ENCODE measurements around the gene NRSN2.
A peak's percentile ranks its signal among the peaks of the same experiment; 100 is the strongest.
"Not testable (repeated sequence)": the region's sequence is repeated elsewhere in the genome, so short reads cannot be mapped to it uniquely, and the experiment has no call there.

Gene NRSN2

DNA sequence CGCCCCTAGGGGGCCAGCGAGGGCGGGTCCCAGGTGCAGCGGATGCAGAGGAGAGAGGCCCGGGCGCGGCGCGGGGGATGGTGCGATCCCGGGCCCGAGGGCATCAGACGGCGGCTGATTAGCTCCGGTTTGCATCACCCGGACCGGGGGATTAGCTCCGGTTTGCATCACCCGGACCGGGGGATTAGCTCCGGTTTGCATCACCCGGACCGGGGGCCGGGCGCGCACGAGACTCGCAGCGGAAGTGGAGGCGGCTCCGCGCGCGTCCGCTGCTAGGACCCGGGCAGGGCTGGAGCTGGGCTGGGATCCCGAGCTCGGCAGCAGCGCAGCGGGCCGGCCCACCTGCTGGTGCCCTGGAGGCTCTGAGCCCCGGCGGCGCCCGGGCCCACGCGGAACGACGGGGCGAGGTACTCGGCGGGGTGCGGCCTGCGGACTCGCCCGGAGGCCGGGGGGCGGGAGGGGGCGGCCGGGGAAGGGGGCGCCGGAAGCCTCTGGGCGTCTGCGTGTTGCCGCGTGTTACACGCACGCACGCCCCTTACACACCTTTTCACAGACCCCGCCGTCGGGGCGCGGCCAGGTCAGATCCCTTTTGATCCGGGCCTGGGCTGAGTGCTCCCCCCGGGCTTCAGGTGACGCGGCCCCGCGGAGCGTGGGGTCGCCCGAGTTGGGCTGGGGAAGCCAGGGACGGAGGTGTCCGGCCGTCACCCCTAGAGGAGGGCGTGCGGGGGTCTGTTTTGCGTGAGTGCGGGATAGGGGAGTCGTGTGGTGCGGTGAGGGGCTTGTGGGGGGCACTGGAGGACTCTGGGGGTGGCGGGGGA, 34.1 kb downstream of the NRSN2 start:
- peak overlapping the region; percentile 63 for H3K4me3 ChIP-seq (ENCODE audit: extremely low read depth, insufficient read depth, low read length, poor library complexity, severe bottlenecking)
- H3K4me1 ChIP-seq (ENCODE audit: control insufficient read depth, insufficient read depth, low read length, poor library complexity, severe bottlenecking), result peaks cover 3% of the 10 kb centered on the region
- no peaks in the 10 kb centered on the region for H3K9me3 ChIP-seq (ENCODE audit: control insufficient read depth, low read length)
- WGBS, 2 experiments (ENCODE audit: insufficient coverage in 2 of 2), result 1% methylated on average over 51 to 68 of the region's 93 CpGs
- peak overlapping the region; percentile 29 for H3K27ac ChIP-seq (ENCODE audit: low read depth, low read length, severe bottlenecking)
- peaks cover 3% of the 10 kb centered on the region for H3K36me3 ChIP-seq (ENCODE audit: control insufficient read depth, insufficient read depth, low read length)

DNA sequence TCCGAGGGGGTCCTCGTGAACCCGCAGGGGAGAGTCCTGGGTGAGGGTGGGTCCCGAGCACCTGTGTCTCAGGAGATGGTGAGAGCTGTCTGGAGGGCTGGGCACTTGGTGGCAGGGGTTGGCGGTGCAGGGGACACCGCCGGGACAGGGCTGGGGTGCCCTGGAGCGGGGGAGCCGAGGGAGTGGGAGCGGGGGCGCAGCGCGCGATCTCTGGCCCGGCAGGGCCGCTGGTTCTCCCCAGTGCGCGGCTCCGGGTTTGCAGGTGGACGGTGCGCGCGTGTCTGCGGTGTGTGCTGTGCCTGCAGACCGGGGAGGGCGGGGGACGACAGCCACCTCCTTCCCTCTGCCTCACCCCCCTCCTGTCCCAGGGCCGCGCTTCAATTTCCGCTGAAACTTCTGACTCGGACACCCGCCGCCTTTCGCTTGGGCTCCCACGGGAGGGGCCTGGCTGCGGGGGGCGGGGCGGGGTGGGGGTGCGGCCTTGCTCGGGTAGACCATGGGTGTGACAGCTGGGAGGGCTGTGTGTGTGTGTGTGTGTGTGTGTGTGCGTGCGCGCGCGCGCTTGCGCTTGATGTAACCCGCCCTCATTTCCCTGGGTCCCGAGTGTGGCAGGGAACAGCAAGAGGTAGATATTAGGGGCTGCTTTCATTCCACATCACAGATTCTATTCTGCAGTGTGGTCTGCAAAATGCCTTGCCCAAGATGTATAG, 34.8 kb downstream of the NRSN2 start:
- Histone ChIP-seq H3K9me3 (ENCODE audit: control insufficient read depth, low read length) (no peaks in the 10 kb centered on the region), H3K27ac (ENCODE audit: low read depth, low read length, severe bottlenecking) (no peak overlapping the region), H3K4me1 (ENCODE audit: control insufficient read depth, insufficient read depth, low read length, poor library complexity, severe bottlenecking) (peaks cover 3% of the 10 kb centered on the region), H3K36me3 (ENCODE audit: control insufficient read depth, insufficient read depth, low read length) (peaks cover 3% of the 10 kb centered on the region), H3K4me3 (ENCODE audit: extremely low read depth, insufficient read depth, low read length, poor library complexity, severe bottlenecking) (peak overlapping the region; percentile 63)
- WGBS, 2 experiments (ENCODE audit: insufficient coverage in 2 of 2), result 5 to 13% methylated on average over 15 to 27 of the region's 49 CpGs

DNA sequence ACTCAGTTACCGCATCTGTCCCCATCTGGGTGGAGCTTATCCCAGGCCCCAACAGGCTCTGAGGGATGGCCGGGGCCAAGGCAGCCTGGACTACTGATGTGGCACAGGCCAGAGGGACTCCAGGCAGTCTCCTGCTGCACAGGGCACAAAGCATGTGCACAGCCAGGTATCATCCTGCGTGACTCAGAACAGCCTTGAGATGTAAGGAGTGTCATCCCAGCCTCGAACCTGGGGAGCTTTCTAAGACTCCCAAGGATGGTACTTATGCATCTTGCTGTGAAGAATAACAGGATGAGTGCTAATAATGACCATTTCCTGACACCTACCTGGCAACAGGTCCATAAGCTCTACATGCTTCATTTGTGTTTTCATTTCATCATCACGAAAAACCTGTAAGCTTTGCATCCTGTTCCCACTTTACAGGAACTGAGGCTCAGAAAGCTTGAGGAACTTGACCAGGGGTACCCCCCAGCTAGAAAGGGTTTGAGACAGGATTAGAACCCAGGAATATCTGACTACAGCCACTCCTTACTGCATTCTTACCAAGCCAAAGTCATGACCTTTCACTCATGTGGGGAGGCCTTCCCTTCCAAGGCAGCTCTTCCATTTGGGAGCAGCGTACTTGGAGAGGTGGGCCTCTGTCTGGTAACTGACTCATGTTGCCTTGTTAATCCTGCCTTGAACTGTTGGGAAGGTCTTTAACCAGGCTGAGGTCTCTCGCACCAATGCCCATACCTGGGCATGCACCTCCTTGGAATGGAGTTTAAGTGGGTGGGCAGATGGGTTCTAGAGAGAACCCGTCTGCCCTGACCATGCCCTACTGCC, 35.6 kb downstream of the NRSN2 start:
- no peak overlapping the region for H3K27ac ChIP-seq (ENCODE audit: low read depth, low read length, severe bottlenecking)
- WGBS, 2 experiments (ENCODE audit: insufficient coverage in 2 of 2), result 79 to 85% methylated on average over 6 to 7 of the region's 8 CpGs
- peaks cover 4% of the 10 kb centered on the region for H3K36me3 ChIP-seq (ENCODE audit: control insufficient read depth, insufficient read depth, low read length)
- no peaks in the 10 kb centered on the region for H3K9me3 ChIP-seq (ENCODE audit: control insufficient read depth, low read length)
- H3K4me1 ChIP-seq (ENCODE audit: control insufficient read depth, insufficient read depth, low read length, poor library complexity, severe bottlenecking), result peaks cover 3% of the 10 kb centered on the region
- H3K4me3 ChIP-seq (ENCODE audit: extremely low read depth, insufficient read depth, low read length, poor library complexity, severe bottlenecking), result peak overlapping the region; percentile 63

DNA sequence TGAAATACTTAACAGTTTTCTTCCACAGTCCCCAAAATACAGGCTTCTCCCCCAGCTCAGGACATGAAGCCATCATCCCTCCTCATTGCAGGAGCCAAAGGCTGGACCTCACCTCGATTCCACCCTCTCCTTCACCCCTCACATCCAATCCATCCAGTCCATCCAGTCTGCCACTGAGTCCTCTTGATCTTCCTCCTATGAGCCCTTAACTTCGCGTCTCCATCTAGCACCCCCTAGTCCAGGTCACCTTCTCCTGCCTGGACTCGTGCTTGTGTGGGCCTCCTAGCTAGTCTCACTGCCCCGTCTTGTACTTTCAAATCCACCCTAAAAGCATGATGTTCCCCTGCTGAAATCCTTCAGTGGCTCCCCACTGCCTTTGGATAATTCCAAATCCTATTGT, 37.0 kb downstream of the NRSN2 start:
- Histone ChIP-seq H3K4me3 (ENCODE audit: extremely low read depth, insufficient read depth, low read length, poor library complexity, severe bottlenecking) (no peak overlapping the region), H3K36me3 (ENCODE audit: control insufficient read depth, insufficient read depth, low read length) (peaks cover 17% of the 10 kb centered on the region), H3K27ac (ENCODE audit: low read depth, low read length, severe bottlenecking) (no peak overlapping the region), H3K9me3 (ENCODE audit: control insufficient read depth, low read length) (no peaks in the 10 kb centered on the region), H3K4me1 (ENCODE audit: control insufficient read depth, insufficient read depth, low read length, poor library complexity, severe bottlenecking) (peaks cover 3% of the 10 kb centered on the region)
- 97 to 100% methylated on average over 3 to 4 of the region's 5 CpGs for WGBS, 2 experiments (ENCODE audit: insufficient coverage in 2 of 2)

DNA sequence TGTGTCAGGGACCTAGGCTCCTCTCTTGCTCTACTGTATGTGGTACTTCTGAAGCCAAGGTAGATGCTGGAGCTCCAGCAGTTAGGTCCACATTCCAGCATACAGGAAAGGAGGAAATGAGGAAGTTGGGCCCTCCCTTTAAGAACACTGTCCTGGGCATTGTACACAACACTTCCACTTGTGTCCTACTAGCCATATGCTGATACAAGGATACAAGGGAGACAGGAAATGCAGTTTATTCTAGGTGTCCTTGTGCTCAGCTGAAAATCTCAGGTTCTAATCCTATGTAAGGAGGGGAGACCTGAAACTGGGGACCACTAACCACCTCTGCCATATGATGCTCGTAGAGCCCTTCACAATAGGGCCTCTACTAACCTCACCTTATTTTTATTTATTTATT, 37.8 kb downstream of the NRSN2 start:
- WGBS, 2 experiments (ENCODE audit: insufficient coverage in 2 of 2), result no CpG with 5 or more reads among the region's 1 CpG
- Histone ChIP-seq H3K36me3 (ENCODE audit: control insufficient read depth, insufficient read depth, low read length) (peaks cover 26% of the 10 kb centered on the region), H3K9me3 (ENCODE audit: control insufficient read depth, low read length) (no peaks in the 10 kb centered on the region)

DNA sequence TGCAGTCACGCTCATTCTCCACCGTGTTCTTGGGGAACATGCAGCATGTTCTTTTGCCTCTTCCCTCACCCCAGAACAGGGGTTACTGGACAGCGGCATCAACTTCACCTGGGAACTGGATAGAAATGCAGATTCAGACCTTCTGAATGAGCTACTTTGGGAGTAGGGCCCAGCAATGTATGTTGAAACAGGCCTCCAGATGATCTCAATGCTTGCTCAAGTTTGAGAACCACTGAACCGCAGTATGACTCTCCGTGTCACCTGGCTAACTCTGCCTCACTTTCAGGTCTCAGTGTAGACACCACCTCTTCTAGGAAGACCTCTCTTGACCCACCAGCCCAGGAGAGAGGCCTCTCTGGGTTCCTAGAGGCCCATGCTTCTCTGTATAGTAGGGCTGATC, 38.5 kb downstream of the NRSN2 start:
- WGBS, 2 experiments (ENCODE audit: insufficient coverage in 2 of 2), result 95 to 96% methylated on average over 3 to 4 of the region's 5 CpGs
- Histone ChIP-seq H3K36me3 (ENCODE audit: control insufficient read depth, insufficient read depth, low read length) (peaks cover 32% of the 10 kb centered on the region), H3K9me3 (ENCODE audit: control insufficient read depth, low read length) (no peaks in the 10 kb centered on the region), H3K4me3 (ENCODE audit: extremely low read depth, insufficient read depth, low read length, poor library complexity, severe bottlenecking) (no peak overlapping the region), H3K4me1 (ENCODE audit: control insufficient read depth, insufficient read depth, low read length, poor library complexity, severe bottlenecking) (peaks cover 3% of the 10 kb centered on the region), H3K27ac (ENCODE audit: low read depth, low read length, severe bottlenecking) (no peak overlapping the region)

More for the DNA sequence above, 37.8 kb downstream of the NRSN2 start:
- peaks cover 3% of the 10 kb centered on the region for H3K4me1 ChIP-seq (ENCODE audit: control insufficient read depth, insufficient read depth, low read length, poor library complexity, severe bottlenecking)
- no peak overlapping the region for H3K27ac ChIP-seq (ENCODE audit: low read depth, low read length, severe bottlenecking)
- H3K4me3 ChIP-seq (ENCODE audit: extremely low read depth, insufficient read depth, low read length, poor library complexity, severe bottlenecking), result no peak overlapping the region

DNA sequence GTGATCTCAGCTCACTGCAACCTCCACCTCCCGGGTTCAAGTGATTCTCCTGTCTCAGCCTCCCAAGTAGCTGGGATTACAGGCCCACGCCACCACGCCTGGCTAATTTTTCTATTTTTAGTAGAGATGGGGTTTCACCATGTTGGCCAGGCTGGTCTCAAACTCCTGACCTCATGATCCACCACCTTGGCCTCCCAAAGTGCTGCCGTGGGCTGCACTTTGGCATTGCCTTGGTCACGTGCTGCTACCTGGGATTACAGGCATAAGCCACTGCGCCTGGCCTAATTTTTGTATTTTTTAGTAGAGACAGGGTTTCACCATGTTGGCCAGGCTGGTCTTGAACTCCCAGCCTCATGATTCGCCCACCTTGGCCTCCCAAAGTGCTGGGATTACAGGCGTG, 39.7 kb downstream of the NRSN2 start:
- not testable (repeated sequence) for H3K27ac ChIP-seq (ENCODE audit: low read depth, low read length, severe bottlenecking); H3K9me3 ChIP-seq (ENCODE audit: control insufficient read depth, low read length); H3K4me1 ChIP-seq (ENCODE audit: control insufficient read depth, insufficient read depth, low read length, poor library complexity, severe bottlenecking); H3K4me3 ChIP-seq (ENCODE audit: extremely low read depth, insufficient read depth, low read length, poor library complexity, severe bottlenecking)
- H3K36me3 ChIP-seq (ENCODE audit: control insufficient read depth, insufficient read depth, low read length), result peaks cover 39% of the 10 kb centered on the region
- 94 to 100% methylated on average over 3 to 5 of the region's 8 CpGs for WGBS, 2 experiments (ENCODE audit: insufficient coverage in 2 of 2)

DNA sequence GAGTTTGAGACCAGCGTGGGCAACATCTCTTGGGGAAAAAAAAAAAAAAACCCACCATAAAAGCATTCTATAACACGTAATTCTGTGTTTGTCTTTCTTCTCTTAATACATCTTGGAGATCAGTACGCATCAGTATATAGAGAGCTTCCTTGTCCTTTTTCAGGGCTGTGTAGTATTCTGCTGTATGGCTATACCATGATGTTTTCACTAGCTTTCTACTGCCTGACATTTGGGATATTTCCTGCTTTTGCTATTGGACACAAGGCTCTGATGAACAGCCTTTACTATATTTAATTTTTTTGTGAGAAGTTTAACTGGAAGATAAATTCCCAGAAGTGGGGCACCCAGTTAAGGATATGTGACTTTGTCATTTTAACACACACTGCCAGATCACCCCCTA, 40.6 kb downstream of the NRSN2 start:
- peaks cover 44% of the 10 kb centered on the region for H3K36me3 ChIP-seq (ENCODE audit: control insufficient read depth, insufficient read depth, low read length)
- no peaks in the 10 kb centered on the region for H3K4me1 ChIP-seq (ENCODE audit: control insufficient read depth, insufficient read depth, low read length, poor library complexity, severe bottlenecking)
- 100% methylated on average over 1 of the region's 3 CpGs; no CpG with 5 or more reads in 1 of the 2 experiments for WGBS, 2 experiments (ENCODE audit: insufficient coverage in 2 of 2)

DNA sequence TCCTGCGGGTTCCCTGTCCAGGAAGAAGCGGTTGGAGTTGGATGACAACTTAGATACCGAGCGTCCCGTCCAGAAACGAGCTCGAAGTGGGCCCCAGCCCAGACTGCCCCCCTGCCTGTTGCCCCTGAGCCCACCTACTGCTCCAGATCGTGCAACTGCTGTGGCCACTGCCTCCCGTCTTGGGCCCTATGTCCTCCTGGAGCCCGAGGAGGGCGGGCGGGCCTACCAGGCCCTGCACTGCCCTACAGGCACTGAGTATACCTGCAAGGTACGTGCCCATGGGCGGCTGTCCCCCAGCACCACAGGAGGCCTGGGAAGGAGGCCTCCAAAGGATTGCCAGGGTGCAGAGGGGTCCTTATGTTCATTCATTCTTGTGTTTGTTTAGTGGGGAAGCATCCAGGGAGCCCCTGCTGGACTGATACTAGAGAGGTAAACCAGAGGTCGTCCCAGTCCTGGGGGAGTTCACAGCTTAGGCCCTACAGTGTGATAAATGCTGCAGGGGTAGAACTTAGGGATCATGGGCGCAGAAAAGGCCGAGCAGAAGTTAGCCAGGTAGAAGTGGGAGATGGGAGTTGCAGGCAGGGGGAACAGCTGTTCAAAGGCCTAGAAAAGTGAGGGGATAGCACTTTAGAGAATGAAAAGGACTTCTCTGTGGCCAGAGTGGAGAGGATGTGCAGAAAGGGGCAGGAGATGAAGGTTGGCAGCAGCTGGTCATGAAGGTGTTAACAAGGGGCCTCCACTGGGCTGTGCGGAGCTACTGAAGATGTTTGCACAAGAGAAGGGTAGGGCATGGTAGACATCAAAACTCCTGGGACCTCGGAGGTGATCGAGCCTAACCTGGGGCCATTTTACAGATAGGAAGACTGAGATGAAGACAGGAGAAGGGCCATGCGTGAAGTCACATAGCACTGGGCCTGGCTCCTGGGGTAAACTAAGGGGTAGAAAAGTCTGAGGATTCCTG, 41.4 kb downstream of the NRSN2 start:
- WGBS, 2 experiments (ENCODE audit: insufficient coverage in 2 of 2), result 94 to 95% methylated on average over 20 to 21 of the region's 21 CpGs
- Histone ChIP-seq H3K9me3 (ENCODE audit: control insufficient read depth, low read length) (no peaks in the 10 kb centered on the region), H3K36me3 (ENCODE audit: control insufficient read depth, insufficient read depth, low read length) (peaks cover 46% of the 10 kb centered on the region), H3K27ac (ENCODE audit: low read depth, low read length, severe bottlenecking) (no peak overlapping the region), H3K4me3 (ENCODE audit: extremely low read depth, insufficient read depth, low read length, poor library complexity, severe bottlenecking) (no peak overlapping the region), H3K4me1 (ENCODE audit: control insufficient read depth, insufficient read depth, low read length, poor library complexity, severe bottlenecking) (no peaks in the 10 kb centered on the region)

More for the DNA sequence above, 40.6 kb downstream of the NRSN2 start:
- Histone ChIP-seq H3K9me3 (ENCODE audit: control insufficient read depth, low read length) (no peaks in the 10 kb centered on the region), H3K4me3 (ENCODE audit: extremely low read depth, insufficient read depth, low read length, poor library complexity, severe bottlenecking) (no peak overlapping the region), H3K27ac (ENCODE audit: low read depth, low read length, severe bottlenecking) (no peak overlapping the region)

DNA sequence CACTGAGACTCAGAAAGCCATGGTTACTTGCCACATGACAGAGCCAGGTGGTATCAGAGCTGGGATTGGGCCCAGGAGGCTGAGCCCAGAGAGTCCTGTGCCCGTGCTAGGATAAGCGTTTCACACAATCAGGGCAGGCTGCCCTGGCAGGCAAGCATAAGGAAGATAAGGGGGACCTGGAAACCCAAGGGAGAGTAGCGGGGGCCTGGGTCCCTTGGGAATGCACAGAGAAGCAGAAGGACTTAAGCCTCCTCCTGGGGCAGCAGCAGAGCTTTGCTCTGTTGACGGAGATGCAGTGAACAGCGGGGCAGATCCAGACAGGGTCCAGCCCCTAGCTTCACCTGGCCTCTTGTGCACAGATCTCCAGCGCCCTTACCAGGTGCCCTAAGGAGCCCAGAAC, 42.3 kb downstream of the NRSN2 start:
- 89 to 94% methylated on average over 3 to 6 of the region's 6 CpGs for WGBS, 2 experiments (ENCODE audit: insufficient coverage in 2 of 2)
- Histone ChIP-seq H3K36me3 (ENCODE audit: control insufficient read depth, insufficient read depth, low read length) (peaks cover 48% of the 10 kb centered on the region), H3K4me3 (ENCODE audit: extremely low read depth, insufficient read depth, low read length, poor library complexity, severe bottlenecking) (no peak overlapping the region), H3K4me1 (ENCODE audit: control insufficient read depth, insufficient read depth, low read length, poor library complexity, severe bottlenecking) (no peaks in the 10 kb centered on the region), H3K9me3 (ENCODE audit: control insufficient read depth, low read length) (no peaks in the 10 kb centered on the region), H3K27ac (ENCODE audit: low read depth, low read length, severe bottlenecking) (no peak overlapping the region)

Data from mesodermal cell (in vitro differentiated cells).